Measurements from ENCODE around the gene SEMA3D.

DNA sequence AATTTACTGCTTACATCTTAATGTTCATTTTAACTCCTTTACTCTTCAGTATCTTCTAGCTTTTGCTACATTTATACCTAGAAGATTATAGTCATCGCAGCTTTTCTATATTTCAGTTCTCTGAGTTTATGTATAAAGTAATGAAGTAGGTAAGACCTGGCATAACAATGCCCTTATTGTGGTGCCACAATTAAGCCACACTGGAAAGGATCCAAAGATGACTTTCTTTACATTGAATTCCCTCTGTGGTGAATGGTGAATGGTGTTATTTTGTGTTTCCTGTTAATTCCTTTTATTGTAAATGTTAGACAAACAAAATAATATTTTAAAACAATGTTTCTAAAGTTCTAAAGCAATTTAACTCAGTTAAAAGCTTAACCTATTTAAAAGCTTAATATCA, 36.2 kb downstream of the SEMA3D start:
- TF ChIP-seq POLR2A (IDR thresholded peaks at IDR 0.05) = no peak
- TF ChIP-seq, protein P1, sequence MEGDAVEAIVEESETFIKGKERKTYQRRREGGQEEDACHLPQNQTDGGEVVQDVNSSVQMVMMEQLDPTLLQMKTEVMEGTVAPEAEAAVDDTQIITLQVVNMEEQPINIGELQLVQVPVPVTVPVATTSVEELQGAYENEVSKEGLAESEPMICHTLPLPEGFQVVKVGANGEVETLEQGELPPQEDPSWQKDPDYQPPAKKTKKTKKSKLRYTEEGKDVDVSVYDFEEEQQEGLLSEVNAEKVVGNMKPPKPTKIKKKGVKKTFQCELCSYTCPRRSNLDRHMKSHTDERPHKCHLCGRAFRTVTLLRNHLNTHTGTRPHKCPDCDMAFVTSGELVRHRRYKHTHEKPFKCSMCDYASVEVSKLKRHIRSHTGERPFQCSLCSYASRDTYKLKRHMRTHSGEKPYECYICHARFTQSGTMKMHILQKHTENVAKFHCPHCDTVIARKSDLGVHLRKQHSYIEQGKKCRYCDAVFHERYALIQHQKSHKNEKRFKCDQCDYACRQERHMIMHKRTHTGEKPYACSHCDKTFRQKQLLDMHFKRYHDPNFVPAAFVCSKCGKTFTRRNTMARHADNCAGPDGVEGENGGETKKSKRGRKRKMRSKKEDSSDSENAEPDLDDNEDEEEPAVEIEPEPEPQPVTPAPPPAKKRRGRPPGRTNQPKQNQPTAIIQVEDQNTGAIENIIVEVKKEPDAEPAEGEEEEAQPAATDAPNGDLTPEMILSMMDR (IDR thresholded peaks at IDR 0.05) = no peak
